SIG-M5 treated with dmso at 0.1 percent for 504 hours (cell line): ENCODE data around the gene RGS6.

Source experiments
- DNase-seq: peaks from one replicate; lab custom pipeline; 2025; ENCODE audit not compliant: unreplicated experiment; lab: John Stamatoyannopoulos, UW

The RGS6 gene

GRCh38 chr14:72013721-72014345 is 81.6 kb downstream of the RGS6 start:
- no peak for DNase-seq

DNA sequence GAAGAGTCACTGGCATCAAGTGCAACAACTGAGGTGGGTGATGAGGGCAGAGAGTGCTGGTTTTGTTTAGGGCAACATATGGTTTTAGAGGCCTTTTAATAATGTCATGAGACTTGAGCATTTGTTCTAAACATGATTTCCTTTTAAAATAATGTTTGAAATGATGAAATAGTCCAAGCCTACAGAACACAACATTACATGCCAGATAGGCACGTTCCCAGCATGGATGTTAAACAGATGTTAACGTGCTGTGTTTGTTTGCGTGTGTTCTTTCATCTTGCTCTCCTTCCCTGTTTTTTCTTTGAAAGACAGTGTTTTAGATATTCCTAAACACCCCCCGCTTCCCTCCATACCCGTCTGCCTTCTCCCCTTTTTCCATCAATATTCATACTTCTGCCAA is 82.3 kb downstream of the RGS6 start:
- DNase-seq = no peak

DNA sequence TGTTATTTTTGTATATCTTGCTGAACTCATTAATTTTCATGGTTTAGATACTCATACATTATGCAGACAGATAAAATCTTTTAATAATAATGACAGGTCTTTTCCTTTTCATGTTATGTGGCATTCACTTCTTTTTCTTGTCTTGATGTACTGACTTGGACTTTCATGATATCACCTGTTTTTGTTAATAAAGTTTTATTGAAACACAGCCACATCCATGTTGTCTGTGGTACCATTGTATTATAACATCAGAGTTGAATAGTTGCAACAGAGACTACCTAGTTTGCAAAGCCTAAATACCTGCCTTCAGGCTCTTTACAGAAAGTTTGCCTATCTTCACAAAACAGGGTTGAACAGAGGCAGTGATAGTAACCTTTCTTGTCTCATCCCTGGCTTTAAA is 85.1 kb downstream of the RGS6 start:
- no peak for DNase-seq

DNA sequence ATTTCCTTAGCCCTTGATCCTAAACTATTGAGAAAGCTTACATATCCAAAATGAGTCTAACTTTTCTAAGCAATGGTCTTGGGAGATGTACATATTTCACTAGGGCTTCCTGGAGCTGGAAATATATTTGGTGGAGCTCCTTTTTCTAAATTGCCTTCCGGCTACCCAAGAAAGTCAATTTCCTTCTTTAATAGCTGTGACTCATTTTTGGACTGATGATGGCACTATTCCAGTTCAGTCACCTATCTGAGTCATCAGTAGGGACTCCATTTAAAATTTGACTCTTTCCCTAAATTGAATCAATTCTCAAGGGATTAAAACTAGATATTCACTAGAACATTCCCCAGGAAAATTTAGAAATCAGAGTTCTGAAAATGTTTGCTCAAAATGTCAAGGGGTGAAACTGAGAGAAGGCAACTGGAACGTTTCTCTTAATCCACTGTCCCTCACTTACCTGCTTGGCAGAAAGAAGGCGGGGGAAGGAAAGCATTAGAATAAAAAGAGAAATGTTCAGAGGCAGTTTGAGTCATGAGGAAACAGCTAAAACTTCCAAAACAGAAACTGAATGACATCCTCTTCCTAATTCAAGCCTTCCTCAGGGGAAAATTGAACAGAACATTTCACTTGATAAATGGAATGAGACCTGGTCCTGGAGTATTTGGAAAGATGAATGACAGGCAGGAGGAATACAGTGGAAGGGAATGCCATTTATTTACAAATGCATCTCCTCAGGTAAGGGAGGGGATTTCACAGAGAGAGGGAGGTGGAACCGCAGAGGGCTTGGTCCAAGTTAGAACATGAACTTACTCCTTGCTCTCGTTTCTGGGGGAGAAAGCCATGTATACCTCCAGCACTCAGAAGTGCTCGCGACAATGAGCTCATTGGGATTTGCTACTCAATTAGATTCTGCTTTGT is 91.2 kb downstream of the RGS6 start:
- peak; percentile 11 for DNase-seq

GRCh38 chr14:72024043-72024407 is 91.8 kb downstream of the RGS6 start:
- peak; percentile 52 for DNase-seq

- no peak for DNase-seq
These were observed 92.3 kb downstream of the RGS6 start for GRCh38 chr14:72024504-72024903.

- no peak for DNase-seq
These were observed 94.3 kb downstream of the RGS6 start for GRCh38 chr14:72026536-72026935.

DNA sequence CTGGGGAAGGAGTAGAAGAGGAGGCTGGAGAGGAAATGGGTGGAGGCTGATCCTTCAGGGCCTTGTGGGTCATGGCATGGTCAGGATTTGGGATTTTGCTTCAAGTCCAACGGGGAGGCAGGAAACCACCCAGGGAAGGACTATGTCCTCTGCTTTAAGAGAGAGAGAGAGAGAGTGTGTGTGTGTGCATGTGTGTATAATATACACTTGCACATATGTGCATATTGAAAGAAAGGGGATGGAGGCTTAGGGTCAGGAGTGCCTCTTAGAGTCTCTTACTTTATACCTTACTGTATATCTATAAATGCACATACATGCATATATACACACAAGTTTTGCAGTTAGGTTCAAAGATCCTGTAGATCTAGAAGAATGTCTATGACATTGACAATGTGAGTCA is 94.8 kb downstream of the RGS6 start:
- no peak for DNase-seq

GRCh38 chr14:72033365-72033764 is 101.1 kb downstream of the RGS6 start:
- DNase-seq = no peak

DNA sequence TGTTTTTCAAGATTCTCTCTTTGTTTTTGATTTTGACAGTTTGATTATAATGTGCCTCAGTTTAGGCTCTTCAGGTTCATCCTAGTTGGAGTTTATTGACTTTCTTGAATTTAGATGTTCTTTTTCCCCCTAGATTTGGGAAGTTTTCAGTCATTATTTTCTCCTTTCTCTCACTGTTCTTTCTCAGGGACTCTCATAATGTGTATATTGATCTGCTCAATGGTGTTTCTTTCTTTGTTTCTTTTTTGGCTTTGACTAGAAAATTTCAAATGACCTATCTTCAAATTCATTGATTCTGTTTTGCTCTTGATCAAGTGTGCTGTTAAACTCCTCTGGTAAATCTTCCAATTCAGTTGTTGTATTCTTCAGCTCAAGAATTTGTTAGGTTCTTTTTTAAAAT is 108.3 kb downstream of the RGS6 start:
- DNase-seq = no peak

GRCh38 chr14:72045271-72045670 is 113.0 kb downstream of the RGS6 start:
- DNase-seq = no peak

GRCh38 chr14:72045885-72046284 is 113.7 kb downstream of the RGS6 start:
- DNase-seq = no peak

DNA sequence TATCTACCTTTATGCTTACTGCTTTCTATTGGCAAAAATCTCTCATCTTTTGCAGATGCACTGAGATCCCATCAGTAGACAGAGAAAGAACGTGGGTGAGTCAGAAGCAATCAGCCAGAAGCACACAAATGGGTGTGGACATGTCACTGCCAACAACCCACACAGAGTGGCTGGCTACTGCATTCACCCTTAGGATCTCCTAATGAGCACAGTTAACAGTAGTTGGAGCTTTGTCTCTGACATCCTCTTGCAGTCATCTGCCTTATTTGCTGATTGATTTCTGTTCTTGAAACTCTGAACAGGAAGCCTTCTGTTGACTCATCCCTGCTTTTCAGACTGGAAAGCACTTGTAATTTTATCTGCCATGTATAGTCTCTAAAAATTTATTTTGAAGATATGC is 117.2 kb downstream of the RGS6 start:
- DNase-seq = peak; percentile 3

DNA sequence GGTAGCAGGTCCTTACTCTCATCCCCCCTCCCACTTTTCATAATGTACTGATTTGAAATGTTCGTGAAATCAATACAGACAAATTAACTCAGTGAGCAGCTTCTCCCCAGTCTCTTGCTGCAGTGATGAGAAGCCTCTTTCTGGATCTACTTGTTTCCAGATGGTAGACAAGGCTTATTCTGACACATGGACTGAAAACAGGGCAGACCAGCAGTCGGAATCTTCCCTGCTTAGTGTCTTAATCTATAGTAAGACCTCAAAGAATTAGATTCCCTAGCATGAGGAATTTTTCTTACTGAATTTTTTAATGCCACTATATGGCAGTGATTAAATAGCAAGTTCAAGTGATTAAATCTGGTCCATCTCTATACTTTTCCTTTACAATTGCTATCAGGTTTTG is 120.1 kb downstream of the RGS6 start:
- DNase-seq = no peak

DNA sequence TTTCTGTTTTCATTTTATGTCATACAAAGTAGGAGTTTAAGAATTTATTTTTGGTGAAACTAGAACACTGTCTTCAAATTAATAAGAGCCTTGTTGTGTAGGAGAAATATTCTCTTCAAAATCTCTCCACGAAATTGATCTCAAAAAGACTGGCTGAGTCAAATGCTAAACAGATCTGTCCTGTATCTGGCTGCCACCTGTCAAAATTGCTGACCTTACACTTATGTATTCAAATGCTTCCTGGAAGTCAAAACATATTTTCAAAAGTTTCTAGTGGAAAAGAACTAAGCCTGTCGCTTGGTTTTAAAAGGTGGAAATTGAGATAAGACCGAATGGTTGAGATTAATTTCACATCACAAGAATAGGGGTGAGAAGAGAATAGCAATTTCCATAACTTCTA is 121.4 kb downstream of the RGS6 start:
- no peak for DNase-seq

- DNase-seq = no peak
These were observed 122.7 kb downstream of the RGS6 start for GRCh38 chr14:72054911-72055310.

DNA sequence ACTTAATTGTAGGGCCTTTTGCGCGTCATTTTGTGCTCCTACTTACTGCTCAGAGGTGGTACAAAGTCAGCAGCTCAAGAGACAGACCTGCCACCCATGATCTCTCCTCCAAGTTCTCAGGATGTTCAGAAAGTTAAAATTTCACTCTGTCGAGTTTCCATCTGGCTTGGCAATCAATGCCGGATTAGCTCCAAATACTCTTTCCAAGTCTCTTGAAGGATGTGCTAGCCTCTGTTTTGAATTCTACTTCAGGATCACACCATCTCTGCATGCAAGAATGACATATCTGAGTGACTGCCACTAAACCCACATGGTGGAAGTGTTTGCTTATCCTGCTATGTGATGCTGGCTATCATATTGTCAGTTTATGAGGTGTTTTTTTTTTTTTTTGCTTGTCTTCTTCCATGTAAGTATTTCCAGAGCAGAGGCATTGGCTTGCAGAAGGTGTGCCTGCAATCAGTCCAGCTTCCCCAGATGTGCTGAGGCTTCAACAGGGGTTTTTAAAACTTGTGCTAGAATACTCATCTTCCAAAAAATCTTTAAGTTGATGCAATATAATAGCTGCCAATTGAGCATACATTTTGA is 125.6 kb downstream of the RGS6 start:
- DNase-seq = no peak

DNA sequence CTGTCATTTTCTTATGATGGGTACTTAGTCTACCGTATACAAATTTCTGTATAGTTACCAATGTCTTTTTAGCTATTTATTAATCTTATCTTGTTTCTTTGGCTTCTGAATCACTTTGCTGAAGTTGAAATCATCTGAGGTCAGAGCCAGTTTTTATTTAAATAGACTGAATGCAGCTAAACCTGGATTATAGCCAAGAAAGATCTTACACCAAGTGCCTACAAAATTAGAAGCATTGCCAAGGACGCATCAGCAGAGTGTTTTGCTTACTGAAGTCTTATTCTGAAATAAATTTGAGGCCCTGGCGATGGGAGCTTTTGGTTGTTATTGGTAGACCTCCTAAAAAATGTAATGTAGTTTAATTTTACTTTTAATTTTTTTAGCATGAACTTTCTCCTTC is 128.2 kb downstream of the RGS6 start:
- no peak for DNase-seq

- DNase-seq = no peak
These were observed 128.7 kb downstream of the RGS6 start for GRCh38 chr14:72060917-72061316.

DNA sequence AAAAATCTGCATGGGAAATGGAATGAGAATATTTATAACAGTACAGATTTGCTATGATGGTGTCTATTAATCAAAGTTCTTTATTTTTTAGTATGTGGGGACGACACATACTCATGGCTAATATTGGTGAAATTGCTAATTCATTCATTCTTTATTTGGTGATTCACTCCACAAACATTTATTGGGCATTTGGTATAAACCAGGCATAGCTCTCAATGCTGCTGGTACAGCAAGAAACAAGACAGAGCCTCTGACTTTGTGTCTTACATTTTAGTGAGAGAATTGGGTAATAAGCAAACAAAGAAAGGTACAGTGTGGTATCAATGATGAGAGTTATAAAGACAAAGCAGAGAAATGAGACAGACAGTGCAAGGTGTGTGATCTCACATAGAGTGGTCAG is 129.5 kb downstream of the RGS6 start:
- no peak for DNase-seq

GRCh38 chr14:72063761-72064282 is 131.6 kb downstream of the RGS6 start:
- no peak for DNase-seq

GRCh38 chr14:72064501-72064900 is 132.3 kb downstream of the RGS6 start:
- DNase-seq = no peak
